ENCODE measurements around the gene ZNF366.

Gene ZNF366

DNA sequence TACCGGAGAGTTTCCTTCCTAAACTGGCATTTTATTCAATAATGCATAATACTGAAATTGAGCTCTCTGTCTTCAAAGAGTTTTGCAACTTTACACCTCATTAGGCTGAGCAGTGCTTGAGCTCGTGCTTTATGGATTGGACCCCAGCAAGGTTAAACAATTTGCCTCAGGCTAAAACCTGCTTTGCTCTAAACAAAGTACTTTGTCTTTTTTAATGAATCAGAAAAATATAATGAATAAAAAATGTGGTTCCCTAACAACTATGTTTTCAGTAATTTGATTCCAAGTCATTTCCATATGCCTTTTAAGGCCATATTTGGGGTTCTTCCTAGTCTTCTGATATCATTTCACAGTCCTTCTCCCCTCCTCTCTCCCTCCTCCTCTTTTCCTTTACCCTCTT, 20.0 kb downstream of the ZNF366 start:
- no peak for DNase-seq

DNA sequence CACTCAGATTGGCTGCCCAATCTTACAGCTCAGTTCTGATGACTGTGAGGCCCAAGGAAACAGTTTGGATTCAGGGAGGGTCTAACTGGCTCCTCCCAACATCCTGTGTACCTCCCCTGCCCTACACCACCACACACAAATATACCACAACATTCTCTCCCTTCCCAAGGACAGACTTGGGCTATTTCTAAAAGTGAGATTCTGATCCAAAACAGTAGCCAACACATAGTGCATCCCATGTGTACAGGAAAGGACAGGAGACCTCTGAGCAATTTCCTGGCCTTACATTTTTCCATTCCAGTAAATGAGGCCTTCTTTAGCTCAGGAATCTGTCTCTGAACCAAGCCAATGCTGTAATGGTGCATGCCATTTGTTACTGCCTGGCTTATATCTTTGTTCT, 20.8 kb downstream of the ZNF366 start:
- no peak for DNase-seq

DNA sequence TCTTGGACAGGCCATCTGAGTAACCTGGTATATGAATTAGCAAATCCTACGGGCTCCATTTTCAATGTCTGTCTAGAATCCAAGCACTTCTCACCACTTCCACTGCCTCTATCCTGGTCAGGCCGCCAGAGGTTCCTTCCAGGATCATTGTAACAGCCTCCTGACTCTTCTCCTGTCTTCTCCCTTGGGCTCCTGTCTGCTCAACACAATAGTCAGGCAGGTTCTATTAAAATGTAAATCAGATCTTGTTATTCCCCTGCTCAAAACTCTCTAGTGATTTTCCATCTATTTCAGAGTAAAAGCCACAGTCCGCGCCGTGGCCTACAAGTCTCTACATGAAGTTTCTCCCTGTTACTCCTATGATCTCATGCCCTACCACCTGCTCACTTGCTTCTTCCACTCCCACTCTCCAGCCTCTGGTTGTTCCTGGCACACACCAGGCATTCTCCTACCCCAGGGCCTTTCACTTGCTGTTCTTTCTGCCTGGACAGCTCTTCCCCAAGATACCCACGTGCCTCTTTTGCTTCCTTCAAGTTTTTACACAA, 21.7 kb downstream of the ZNF366 start:
- DNase-seq, result no peak

DNA sequence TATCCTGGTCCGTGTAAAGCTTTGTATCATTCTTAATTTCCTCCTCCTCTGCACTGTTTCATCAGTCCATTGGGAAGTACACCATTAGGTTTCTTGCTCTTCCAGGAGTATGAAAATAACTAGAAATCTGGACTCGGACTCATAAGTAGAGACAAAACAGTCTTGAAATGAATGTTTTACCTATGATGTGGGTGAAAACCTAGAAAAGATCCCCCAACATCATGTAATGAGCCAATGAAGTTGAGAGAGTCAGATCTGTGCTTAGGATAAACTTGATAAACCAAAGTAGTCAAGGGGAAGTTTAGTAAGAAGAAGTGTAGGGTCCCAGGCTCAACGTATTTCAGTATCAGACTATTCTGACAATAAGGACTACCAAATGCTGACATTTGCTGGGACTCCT, 25.2 kb downstream of the ZNF366 start:
- DNase-seq, result no peak

DNA sequence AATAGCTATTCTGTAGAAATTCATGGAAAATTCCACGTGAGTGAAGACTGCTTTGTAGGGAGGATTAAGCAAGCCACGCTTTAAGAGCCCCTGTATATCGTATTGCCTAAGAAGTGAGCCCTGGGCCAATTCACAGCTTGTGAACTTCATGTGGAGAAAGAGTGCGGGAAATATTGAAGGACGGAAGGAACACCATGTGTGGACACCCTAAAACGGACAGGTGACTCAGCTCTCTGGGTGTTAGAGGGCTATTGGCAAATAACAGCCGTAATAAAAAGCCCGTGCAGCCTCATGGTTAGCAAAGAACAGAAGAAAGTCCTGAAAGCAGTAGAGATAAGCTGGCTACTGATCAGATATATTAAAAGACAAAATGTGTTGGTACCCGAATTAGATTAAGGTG, 26.4 kb downstream of the ZNF366 start:
- DNase-seq, result no peak

DNA sequence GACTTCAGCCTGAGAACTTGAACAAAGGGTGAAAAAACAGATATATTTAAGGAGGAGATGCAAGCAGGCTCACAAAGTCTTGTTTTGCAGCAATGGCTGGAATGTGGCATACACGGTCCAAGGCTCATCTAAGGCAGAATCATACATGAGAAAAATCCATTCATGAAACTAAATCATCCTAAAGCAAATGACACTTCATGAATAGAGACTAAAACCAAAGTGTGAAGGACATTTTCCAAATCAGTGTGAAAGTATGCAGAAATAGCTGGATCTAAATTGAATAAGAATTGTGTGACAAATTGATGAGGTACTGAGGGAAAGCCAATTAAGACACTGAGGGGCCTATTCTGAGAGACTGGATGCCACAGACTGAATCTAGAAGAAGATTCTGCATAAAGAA, 27.3 kb downstream of the ZNF366 start:
- no peak for DNase-seq

DNA sequence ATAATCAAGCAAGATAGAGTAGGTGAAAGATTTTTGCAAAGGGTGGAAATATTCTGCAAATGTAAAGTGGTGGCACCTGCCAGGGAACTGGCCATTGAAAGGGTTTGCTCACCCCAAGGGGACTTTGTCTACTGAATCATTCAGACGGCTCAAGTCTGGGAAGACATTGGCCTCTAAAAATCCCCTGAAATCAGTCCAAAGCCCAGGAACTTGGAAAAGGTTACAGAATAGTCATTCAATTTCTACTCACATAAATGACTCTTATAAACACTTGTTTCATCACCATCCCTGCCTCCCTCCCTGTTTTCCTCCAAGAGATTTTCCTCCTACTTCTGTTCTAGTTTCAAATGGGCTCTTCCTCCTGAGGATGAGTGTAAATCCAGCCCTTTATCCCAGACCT, 28.5 kb downstream of the ZNF366 start:
- no peak for DNase-seq

DNA sequence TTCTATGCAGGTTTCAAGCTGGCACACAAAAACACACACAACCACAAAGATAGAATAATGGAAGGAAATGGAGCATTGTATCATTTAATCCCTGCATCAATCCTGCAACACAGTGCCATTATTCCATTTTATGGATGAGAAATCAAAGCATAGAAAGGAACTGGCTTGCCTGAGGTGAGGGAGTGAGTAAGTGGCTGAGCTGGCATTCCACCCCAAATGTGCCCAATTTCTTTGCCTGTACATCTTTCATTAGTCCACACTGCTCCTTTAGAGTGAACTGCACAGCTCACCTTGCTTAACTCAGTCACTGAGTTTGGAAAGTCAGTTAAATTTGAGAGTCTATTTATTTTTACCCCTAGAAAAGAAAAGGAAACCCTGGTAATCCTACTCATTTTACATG, 28.9 kb downstream of the ZNF366 start:
- DNase-seq, result no peak

DNA sequence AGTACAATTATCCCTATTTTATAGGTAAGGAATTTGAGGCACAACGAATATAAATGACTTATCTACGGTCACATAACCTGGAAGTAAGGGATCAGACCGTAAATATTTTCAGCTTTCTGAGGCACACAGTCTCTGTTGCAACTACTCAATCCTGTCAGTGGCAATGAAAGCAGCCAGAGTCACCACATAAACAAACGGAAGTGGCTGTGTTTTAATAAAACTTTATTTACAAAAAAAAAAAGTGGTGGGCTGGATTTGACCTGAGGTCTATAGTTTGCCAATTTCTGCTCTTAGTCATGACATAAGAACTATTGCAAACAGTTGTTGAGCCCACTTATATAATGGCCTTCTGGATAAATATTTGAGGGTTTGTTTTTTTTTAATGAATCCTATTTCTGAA, 29.6 kb downstream of the ZNF366 start:
- no peak for DNase-seq

DNA sequence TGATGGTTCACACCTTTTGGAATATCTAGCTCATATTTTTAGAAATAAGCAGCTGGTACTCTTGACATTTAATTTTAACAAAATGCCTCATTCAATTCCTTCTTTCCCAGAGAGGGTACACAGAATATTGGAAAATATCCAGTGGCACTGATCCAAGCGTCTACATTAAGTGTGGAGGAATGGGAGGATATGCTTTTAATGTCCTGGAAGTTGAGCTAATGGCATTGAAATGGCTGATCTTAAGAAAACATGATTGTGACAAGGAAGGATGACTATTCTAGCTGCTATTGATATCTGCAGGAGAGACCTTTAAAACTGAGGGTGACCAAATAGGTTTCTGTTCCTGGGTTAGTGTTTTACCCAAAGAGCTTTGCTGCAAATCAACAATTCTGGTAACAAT, 30.0 kb downstream of the ZNF366 start:
- no peak for DNase-seq

DNA sequence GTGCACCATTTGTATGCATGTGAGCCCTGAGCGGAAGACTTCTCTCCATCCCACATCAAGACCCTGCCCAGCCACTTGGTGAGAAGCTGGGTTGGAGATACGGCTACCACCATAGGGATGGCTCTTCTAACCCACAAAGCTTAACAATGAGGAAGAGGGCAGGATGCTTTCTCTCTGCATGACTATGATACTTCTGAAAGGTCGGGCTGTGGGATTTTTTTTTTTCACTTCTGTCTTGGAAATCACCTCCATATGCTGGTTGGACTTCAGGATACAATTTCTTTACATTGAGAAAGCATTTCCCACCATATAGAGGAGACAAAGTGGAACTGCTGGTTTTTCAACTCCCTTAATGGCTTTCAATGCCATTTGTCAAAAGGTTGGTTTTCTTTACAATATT, 30.5 kb downstream of the ZNF366 start:
- no peak for DNase-seq

DNA sequence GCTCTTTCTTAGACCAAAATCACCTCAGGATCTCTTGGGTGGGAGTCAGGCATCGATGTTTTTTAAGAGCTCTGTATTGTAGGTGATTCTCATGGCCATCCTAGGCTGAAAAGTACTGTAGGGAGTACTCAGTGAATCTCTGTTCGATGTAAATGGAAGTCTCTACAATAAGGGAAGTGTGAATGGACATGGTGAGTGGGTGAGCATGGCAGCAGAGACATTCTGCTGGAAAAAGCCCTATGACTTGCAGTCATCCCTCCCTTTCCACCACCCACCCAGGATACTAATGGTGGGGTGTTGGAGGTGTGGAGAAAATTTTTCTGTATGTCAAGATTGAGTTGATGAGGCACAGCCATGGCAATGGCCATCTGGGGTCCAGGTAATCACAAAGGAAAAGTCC, 30.9 kb downstream of the ZNF366 start:
- DNase-seq, result no peak

DNA sequence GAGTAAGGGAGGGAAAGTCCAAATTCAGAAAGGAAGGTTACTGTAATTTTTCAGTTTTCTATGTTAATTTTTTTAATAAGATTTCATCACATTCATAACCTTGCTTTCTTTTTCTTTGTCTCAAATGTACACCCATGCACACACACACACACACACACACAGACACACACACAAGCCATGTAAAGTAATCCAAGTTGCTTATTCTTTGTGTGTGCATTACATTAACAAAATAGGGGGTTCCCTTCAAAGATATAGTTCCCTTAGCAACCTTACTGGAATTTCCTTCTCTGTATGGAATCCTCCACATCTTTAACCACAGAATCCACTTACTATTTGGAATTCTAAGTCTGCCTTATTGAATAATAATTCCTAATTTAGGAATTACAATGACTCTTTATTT, 32.7 kb downstream of the ZNF366 start:
- DNase-seq, result no peak

DNA sequence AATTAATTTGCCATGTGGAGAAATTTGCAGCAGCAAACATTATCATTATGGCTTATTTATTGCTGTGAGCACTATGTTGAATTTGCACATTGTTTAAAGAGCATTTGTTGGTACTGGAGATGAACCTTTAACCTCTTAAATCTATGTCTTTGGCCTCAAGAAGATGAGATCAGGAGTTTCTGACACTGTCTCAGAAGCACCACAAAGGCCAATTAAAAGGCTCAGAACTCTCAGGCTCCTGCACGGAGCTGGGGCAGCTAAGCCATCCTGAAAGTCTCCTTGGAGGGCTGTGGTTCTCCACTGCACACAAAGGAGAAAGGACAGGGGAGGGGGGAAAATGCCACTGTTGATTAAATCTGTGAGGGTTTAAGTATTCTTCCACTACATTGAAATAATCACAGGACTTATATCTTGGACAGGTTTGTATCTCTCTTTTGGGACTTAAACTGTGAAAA, 33.1 kb downstream of the ZNF366 start:
- no peak for DNase-seq

DNA sequence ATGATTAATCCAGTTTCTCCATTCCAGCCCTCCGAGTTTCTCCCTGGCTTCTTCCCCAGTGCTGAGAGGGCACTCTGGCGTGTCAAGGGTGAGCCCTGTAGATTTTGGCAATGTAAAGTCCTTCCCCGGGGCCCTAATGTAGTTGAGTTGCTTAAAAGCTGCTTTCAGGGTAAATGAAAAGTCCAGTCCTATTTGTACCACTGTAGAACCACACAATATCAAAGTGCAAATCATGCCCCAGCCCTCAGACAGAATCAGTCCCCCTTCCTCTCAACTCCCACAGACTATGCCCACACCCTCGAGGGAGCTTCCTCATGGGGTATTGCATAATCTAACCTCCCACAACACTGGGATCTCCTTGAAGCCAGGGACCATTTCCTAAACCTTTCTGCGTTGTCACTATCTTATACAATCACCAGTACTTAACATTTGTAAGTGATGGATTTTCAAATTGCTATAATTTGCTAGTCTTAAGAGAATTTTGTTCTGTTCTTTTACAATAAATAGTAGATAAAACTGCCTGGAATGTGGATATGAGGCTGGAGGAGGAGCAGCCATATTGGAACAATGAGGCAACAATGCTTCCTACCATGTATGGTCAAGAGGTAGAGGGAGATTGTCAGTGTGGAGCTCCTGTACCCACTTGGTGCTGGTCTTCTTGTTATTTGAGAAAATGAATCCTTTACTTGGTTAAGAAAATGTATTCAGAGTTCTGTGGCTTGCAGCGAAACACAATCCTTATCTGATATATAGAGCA, 34.4 kb downstream of the ZNF366 start:
- DNase-seq, result no peak

DNA sequence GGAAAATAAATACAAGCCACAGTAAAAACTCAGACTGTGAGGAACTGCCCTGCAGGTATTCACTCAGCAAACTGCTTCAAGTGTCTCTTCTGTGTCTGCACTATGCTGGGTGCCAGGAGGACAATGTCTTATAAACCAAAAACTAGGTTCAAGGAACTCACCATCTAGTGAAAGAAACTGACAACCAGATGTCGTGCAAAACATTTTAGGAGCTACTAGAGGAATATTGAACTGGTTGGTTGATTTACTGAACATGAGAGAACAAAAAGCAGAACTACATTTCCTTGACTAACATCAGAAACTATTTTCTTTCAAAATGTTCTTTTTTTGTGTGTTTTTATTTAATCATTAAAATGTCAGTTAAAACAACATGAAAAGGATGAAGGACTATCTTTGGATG, 35.2 kb downstream of the ZNF366 start:
- no peak for DNase-seq

DNA sequence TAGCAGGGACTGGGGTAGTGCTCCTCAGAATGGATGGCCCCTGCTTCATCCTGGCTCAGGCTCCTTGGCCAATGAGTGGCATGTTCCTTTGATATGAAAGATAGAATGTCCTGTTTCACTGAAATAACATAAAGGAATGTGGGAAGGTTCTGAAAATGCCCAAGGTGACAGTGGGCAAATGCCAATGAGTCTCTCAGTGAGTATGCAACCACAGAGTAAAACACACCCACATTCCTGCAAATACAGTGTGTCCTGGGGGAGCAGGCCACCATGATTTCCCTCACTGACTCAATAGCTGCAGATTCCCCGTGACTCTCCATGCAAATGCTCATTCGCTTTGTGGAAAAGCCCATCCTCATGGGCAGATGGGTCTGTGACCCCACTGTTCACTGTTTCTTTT, 36.4 kb downstream of the ZNF366 start:
- no peak for DNase-seq

DNA sequence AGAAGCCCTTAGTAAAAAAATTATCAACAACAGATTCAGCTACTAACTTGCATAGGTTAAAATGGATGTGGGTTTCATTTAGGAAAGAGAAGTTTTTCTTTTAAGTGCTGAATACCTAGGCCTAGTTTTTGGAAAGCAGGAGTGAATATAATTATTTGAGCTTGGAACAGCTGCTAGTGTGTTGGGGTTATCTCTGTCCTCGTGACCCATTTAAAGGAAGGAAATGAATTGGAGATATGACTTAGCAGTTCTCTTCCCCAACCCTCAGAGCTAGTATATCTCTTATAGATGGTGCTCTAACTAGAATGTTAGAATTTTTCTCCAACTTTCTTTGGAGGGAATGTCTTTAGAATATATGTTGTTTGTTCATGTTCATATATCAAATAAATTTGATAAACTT, 38.6 kb downstream of the ZNF366 start:
- DNase-seq, result no peak

DNA sequence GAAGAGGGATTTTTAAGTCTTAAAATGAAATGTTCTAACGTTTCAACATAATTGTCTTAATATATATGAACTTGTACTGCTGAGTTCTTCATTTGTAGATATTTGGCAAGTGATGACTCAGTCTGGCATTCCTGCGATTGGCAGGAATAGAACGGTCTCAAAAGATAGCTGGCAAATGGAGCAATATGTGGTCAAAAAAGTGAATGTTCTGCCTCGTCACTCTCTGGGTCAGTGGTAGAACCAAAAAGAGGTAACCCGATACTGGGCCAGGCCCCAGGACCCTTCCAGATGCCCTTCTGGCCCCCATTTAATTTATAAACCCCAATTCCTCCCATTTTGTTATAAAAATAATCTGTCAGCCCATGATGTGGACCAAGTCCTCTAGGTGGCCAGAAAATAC, 39.2 kb downstream of the ZNF366 start:
- no peak for DNase-seq

DNA sequence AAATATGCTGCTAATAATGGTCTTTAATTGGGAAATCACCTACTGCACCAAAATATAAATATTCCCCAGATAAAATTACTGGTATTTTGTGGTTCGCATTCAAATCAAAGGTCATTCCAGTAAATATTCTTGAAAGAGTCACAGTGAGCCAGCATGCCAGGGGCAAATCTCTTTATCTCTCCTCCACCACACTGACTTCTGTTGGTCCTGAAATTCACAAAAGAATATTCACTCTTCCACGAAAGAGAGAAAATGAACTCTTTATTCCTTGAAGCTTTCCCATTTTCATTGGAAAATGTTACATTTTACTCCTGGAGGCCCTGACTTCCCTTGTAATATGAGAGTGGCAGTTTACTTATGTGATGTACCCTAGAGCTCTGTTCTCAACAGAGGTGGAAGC, 39.7 kb downstream of the ZNF366 start:
- no peak for DNase-seq

DNA sequence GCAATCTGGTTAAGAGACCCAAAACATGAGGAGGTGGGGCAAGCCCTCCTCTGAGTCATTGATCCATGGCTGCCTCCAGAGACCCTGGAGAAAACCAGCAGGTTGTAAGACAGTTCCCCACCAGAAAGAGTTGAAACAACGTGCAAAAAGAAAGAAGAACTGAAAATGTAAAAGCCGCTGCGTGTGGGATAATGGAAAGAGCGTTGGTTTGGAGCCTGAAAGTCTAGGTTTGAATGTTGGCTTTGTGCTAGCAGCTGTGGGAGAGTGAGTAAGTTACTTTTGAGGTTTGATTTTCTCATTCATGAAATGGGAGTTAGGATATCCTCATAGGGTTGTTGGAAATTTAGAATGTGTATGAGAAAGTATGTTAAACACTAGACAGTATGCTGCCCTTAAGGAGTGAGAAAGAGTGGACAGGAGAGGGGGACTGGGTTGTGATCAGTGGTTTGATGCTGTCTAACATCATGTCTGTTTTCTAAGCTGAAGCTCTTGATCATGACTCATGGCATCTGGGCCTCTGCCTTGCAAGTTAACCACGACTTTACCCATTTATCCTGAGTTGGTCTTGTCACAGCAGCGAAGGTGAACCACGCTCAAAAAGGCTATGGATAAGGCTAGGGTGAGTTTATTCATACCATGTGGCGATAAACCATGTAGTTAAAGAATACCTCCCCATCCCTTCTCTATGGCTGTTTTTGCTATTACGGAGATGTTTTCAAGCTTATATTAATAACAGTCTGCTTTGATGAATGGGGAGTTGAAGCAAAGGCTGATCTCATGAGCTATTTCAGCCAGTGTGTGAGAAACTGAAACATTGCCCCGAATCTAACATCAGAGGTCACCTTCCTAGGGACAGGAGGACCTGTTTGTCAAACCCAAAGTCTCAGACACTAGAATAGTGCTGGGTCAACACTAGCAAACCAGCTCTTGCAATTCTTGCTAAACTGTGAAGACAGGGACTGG, 41.3 kb downstream of the ZNF366 start:
- DNase-seq, result no peak

DNA sequence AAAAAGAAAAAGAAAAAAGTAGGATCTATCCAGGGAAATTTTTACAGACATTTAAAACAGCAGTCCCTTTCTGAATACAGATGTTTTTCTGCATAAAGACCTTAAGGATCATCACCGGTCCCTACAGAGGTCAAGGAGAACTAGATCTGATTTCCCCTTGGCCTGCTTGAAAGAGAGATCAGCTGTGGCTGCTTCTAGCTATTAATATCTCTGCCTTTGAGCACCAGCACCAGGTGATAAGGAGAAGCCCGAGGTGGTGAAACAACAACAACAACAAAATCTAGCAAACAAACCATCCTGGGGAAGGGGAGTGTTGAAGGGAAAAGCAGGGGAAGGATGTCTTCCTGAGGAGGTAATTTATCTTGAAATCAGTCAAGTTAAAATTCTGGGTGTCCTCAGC, 42.1 kb downstream of the ZNF366 start:
- DNase-seq, result no peak

DNA sequence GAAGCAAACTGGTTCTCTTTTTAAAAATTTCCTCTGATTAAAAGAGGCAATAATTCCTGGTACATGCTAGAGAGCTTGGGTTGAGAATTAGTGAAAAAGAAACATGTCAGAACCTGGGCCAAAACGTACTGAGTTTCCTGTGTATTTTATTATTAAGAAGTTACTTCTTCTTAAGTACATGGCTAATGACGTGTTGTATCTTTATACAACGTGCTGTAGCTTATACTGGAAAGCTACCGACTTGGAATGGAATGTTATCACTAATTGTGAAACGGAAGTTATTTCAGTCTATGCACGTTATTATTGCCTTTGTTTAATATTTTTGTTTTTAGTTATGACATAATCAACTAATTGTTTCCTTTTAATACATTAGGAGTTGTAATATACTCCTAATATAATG, 43.1 kb downstream of the ZNF366 start:
- DNase-seq, result no peak

DNA sequence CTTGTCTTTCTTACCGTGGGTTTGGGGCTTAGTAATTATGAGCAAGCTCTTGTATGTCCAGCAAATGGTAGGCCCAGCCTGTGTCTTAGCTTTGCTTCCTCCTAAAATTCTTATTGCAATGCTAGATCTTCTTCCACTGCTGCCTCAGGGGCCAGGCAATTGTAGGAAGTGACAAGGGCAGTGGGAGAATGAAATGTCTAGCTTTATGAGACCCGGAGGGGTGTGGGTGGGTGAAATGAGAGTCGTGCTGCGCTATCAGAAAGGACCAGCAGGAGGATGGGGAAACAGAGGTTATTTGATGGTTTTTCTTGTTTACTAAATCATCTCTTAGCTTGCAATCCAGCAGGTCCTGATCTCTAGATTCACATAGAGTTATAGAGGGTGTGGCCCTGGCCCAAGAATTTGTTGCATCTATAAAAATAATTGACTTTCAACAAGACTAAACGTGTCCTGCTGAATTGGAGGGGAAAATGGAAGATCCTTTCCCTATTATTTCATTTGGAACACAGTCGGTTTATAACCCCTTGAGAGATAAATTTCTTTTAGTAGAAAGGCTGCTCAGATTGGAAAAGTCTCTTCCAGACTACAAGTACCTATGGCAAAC, 43.7 kb downstream of the ZNF366 start:
- no peak for DNase-seq
